NCI-H2171 treated with DMSO at 0.1 percent for 48 hours (cell line): Measurements from ENCODE around the gene OR11A1.
"Not testable (repeated sequence)": the region's sequence is repeated elsewhere in the genome, so short reads cannot be mapped to it uniquely, and the experiment has no call there.

Source experiments
- DNase-seq: peaks from one replicate; lab custom pipeline; 2025; lab: John Stamatoyannopoulos, UW

The OR11A1 gene

GRCh38 chr6:29478740-29479139 lies 21.9 kb upstream of the OR11A1 start:
- no peak for DNase-seq

GRCh38 chr6:29477923-29478450 lies 21.1 kb upstream of the OR11A1 start:
- no peak for DNase-seq

GRCh38 chr6:29474996-29475395 lies 18.1 kb upstream of the OR11A1 start:
- no peak for DNase-seq

DNA sequence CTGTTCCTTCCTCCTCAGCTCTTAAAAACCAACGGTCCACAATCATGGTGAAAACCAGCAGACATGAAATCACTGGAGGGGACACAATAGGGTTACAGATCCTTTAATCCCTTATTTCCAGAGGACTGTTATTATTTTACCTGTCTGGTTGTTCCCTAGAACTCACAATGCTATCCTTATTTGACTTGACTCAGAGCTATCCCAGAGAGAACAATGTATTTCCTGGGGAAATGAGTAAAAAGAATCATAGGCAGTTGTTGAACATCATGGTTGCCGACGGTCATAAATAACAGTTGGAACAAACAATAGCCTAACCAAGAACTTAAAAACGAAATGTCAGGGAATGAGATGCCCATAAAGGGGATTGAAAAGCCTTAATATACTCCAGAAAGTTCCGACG lies 9.4 kb upstream of the OR11A1 start:
- DNase-seq, result no peak

- DNase-seq, result no peak
These were observed 8.9 kb upstream of the OR11A1 start for GRCh38 chr6:29465801-29466200.

DNA sequence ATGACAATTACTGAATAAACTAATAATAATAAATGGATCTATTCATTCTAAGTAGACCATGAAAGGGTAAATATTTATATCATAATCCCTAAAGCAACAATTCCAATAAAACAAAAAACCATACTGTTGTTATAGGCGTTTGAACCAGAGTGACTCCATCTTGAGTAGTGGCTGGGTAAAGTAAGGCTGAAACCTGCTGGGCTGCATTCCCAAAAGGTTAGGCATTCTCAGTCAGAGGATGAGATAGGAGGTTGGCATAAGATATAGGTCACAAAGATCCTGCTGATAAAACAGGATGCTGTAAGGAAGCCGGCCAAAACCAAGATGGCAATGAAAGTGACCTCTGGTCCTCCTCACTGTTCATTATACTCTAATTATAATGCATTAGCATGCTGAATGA lies 8.4 kb upstream of the OR11A1 start:
- DNase-seq, result no peak

DNA sequence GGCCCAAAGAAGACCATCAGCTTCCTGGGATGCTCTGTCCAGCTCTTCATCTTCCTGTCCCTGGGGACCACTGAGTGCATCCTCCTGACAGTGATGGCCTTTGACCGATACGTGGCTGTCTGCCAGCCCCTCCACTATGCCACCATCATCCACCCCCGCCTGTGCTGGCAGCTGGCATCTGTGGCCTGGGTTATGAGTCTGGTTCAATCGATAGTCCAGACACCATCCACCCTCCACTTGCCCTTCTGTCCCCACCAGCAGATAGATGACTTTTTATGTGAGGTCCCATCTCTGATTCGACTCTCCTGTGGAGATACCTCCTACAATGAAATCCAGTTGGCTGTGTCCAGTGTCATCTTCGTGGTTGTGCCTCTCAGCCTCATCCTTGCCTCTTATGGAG lies 5.2 kb upstream of the OR11A1 start:
- no peak for DNase-seq

DNA sequence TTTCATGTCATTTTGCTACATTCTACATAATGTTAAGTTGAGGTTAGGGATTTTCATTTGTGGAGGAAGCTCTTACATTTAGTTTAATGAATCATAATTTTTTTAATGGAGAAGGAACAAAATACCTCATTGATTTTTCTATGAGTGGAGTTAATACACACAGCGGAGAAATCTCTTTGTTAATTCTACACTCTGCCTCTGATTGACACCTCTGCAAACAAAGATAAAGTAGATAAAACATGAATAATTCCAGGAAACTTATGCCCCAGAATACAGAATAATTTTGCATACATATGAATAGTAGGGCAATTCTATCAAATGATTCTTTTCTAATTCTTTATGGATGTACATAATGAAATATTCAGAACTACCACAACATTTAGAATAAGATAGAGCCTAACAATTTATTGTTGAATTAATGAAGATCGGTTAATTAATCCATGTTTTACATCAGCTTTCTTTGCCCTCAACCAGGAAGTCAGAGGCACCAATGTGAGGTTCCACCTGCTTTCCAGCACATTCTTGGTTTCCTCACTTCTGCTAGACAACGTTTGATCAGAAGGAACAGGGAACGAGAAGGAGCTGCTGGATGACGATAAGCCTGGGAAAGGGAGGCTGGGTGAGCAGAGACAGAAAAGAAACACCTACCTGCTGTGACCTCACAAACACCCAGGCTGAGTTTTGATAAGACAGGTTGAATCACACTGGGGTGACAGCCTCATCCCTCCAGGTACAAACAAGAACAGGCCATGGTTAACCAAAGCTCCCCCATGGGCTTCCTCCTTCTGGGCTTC lies 4.3 kb upstream of the OR11A1 start:
- no peak for DNase-seq

- DNase-seq, result no peak
These were observed 5.2 kb downstream of the OR11A1 start for GRCh38 chr6:29451471-29452193.

- no peak for DNase-seq
These were observed 9.2 kb downstream of the OR11A1 start for GRCh38 chr6:29447670-29448069.

GRCh38 chr6:29444031-29444430 lies 12.8 kb downstream of the OR11A1 start:
- not testable (repeated sequence) for DNase-seq

- no peak for DNase-seq
These were observed 14.2 kb downstream of the OR11A1 start for GRCh38 chr6:29442719-29443118.

DNA sequence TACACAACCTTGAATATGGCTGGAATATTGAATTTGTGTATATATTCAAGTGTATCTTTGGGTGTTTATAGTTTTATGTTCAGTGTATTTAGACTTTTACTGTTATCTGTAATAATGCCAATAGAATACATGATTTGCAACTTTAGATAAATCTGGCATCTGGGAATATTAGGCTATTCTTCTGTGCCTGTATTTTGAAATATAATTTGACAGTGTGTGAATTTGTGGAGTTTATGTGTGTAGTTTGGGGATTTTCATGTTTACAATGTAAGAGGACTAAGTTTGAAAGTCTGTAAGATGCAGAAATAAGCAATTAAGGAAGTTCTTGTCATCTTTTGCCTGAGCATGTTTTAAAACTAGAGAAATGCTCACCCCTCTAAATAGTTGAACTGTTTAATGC lies 17.9 kb downstream of the OR11A1 start, which contains the start of gene OR10C1:
OR10C1 (plus strand) TSS at position 301 of the 400 bp plus-strand sequence. CDS start 710 bp downstream, outside the sequence.
- DNase-seq, result no peak

DNA sequence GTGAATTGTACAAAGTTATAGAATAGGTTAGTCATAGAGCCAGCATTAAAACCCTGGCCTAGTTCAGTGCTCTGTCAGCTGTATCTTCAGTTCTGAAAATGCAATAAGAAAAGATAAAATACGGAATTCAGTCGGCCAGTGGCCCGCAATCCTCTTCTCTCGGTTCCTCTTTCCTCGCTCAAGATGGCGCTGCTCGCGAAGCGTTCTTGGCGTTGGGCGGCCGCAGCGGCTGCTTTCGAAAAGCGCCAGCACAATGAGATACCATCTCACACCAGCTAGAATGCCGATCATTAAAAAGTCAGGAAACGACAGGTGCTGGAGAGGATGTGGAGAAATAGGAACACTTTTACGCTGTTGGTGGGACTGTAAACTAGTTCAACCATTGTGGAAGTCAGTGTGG lies 20.1 kb downstream of the OR11A1 start:
- not testable (repeated sequence) for DNase-seq

- no peak for DNase-seq
These were observed 30.2 kb downstream of the OR11A1 start for GRCh38 chr6:29426654-29427053.

- DNase-seq, result no peak
These were observed 31.8 kb downstream of the OR11A1 start for GRCh38 chr6:29425075-29425474.

DNA sequence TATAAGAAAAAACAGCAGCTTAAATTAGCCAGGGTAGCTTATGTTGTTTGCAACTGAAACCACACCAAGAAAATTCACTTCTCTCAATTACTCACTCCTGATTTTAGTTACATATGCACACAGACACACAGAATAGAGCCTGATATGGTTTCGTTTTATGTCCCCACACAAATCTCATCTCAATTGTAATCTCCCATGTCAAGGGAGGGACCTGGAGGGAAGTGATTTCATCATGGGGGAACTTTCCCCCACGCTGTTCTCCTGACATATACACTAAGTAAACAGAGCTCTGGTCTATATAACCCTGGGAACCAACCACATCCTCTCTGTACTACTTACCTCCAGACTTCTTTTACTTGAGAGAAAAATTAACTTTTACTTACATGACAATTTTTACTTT lies 32.3 kb downstream of the OR11A1 start:
- no peak for DNase-seq

GRCh38 chr6:29424168-29424567 lies 32.7 kb downstream of the OR11A1 start:
- DNase-seq, result no peak

DNA sequence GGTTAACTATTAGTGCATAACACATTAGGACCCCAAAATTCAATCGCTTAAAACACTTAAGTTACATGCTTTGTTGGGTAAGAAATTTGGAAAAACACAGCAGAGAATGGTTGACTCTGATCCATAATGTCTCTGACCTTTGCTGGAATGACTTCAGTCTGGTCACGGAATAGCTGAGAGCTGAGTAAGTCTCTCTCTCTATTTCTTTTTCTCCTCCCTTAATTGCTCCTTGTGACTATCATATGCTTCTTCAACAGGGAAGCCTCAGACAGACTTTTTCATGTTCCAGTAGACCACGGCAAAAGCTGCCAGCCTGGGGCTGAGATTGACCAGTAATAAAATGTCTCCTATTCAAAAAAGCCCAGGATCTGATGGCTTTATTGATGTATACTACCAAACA lies 37.4 kb downstream of the OR11A1 start:
- no peak for DNase-seq

GRCh38 chr6:29414588-29414987 lies 42.3 kb downstream of the OR11A1 start, which contains the start of gene OR12D1:
Gene OR12D1 (plus strand): TSS chr6:29414928.
- no peak for DNase-seq

GRCh38 chr6:29403801-29404200 lies 53.1 kb downstream of the OR11A1 start:
- DNase-seq, result no peak

DNA sequence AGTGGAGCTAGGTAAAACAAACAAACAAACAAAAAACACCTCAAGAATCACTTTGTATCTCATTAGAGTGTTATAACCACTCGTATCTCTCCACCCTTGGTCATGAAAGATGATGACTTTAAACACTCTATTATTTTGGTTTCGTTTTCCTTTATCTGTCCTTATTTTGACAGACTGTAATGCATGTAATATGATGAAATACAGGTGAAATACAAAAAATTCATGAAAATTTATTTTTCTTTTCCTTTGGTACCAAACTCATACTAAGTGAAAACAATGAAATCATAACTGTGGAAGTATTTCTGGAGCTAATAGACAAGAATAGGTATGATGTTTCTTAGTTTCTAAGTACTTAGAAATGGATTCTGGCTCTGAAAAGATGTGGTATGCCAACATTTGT lies 57.3 kb downstream of the OR11A1 start:
- no peak for DNase-seq

DNA sequence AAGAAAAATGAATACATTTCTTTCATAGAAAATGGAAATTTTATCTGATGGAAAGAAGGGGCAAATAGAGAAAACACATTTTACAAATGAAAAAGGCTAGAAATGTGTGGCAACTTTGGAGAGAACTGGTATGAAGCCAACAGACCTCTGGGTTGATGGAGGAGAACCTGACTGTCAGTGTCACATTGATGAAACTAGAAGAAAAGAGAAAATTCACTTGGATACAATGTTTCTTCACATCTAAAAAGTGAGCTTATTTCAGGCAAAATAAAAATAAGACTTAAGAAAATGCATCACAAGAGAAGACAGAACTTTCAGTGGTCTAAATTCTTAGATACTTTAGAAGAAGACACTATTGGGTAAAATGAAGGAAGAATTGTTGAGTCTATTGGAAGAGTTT lies 61.5 kb downstream of the OR11A1 start, which contains the start of gene OR12D2:
OR12D2 (plus strand) TSS at position 301 of the 400 bp plus-strand sequence. CDS start 1,069 bp downstream, outside the sequence.
- DNase-seq, result no peak
